H1 (cell line): Measurements from ENCODE around the gene SGMS1. TPM values are rescaled to one million over a fixed set of nuclear protein-coding genes. Genes with fewer than 3 reads are reported as not detected.

Experiments
- CTCF ChIA-PET: fragments of 300-600 bp; sonication (Branson Sonifier 250); formaldehyde crosslinking; loops from one replicate; lab custom pipeline; 2021; ENCODE audit not compliant: partially characterized antibody; lab: Charles Lee
- POLR2A ChIA-PET: fragments of 300-600 bp; sonication (Branson Sonifier 250); formaldehyde crosslinking; loops from one replicate; lab custom pipeline; 2021; ENCODE audit warnings: inconsistent platforms; ENCODE audit not compliant: partially characterized antibody; lab: Charles Lee
- DNase-seq, 2 experiments: peaks; one replicate each; pipeline versions ENCODE4 v3.0.0 to v3.0.0-alpha.2; 2010 to 2022; ENCODE audit warnings: low spot score in 2 of 2, low read depth in 1 of 2, mixed read lengths in 1 of 2
- FAIRE-seq: peaks from 2 replicates; lab custom pipeline; 2011; peaks lifted over from hg19 to GRCh38; lab: Jason Lieb, UNC
- H2AFZ ChIP-seq: 2 replicates; pipeline ENCODE4 v1.8.1; 2012; ENCODE audit warnings: low read length, inconsistent platforms
- H2AK5ac ChIP-seq: 2 replicates; pipeline ENCODE4 v1.6.1; 2013; ENCODE audit warnings: low read depth, low read length
- H2BK120ac ChIP-seq: replicated peaks from 2 replicates; pipeline ENCODE3; 2013; ENCODE audit warnings: low read depth, low read length, inconsistent platforms
- H2BK12ac ChIP-seq: 2 replicates; pipeline ENCODE4 v1.6.1; 2013; ENCODE audit warnings: low read depth, low read length
- H2BK15ac ChIP-seq: 2 replicates; pipeline ENCODE4 v1.6.1; 2013; ENCODE audit warnings: low read length
- H2BK20ac ChIP-seq: 2 replicates; pipeline ENCODE4 v1.6.1; 2013; ENCODE audit warnings: low read length
- H2BK5ac ChIP-seq: 2 replicates; pipeline ENCODE4 v1.6.1; 2013; ENCODE audit warnings: low read depth, low read length
- H3K14ac ChIP-seq: 2 replicates; pipeline ENCODE4 v1.6.1; 2013; ENCODE audit warnings: inconsistent platforms; ENCODE audit not compliant: insufficient read length
- H3K18ac ChIP-seq: 2 replicates; pipeline ENCODE4 v1.6.1; 2013; ENCODE audit warnings: low read length; ENCODE audit errors: extremely low read depth
- H3K23ac ChIP-seq: 2 replicates; pipeline ENCODE4 v1.6.1; 2013; ENCODE audit warnings: inconsistent platforms; ENCODE audit not compliant: insufficient read length
- H3K23me2 ChIP-seq: 2 replicates; pipeline ENCODE4 v1.6.1; 2013; ENCODE audit warnings: low read depth, low read length
- H3K27ac ChIP-seq: 2 replicates; pipeline ENCODE4 v1.6.1; 2011; ENCODE audit warnings: low read depth, low read length, inconsistent platforms
- H3K27me3 ChIP-seq, 4 experiments: replicated peaks in 1 of 4; 1 replicate in 1 of 4; 2 replicates in 3 of 4; pipeline versions ENCODE4 v1.6.1 to v1.8.1; 2011 to 2013; ENCODE audit warnings: low read length in 3 of 4, mild to moderate bottlenecking in 3 of 4, inconsistent platforms in 2 of 4, mixed read lengths in 2 of 4, moderate library complexity in 1 of 4; ENCODE audit not compliant: control insufficient read depth in 3 of 4, insufficient read depth in 3 of 4; ENCODE audit errors: extremely low read depth in 1 of 4
- H3K36me3 ChIP-seq, 4 experiments: 2 replicates each; pipeline versions ENCODE4 v1.6.1 to v1.8.1; 2011 to 2013; ENCODE audit warnings: mild to moderate bottlenecking in 4 of 4, low read length in 3 of 4, moderate library complexity in 2 of 4, control low read depth in 1 of 4, inconsistent platforms in 1 of 4; ENCODE audit not compliant: insufficient read depth in 4 of 4, control insufficient read depth in 2 of 4
- H3K4ac ChIP-seq: replicated peaks from 2 replicates; pipeline ENCODE3; 2013; ENCODE audit warnings: low read length, low read depth, mixed read lengths, inconsistent platforms; ENCODE audit not compliant: insufficient read length
- H3K4me1 ChIP-seq, 4 experiments: replicated peaks in 1 of 4; 1 replicate in 1 of 4; 2 replicates in 3 of 4; pipeline versions ENCODE4 v1.6.1 to v1.8.1; 2011 to 2013; ENCODE audit warnings: low read length in 3 of 4, inconsistent platforms in 2 of 4, mixed read lengths in 1 of 4; ENCODE audit not compliant: insufficient read depth in 4 of 4, control insufficient read depth in 3 of 4
- H3K4me2 ChIP-seq, 2 experiments: 2 replicates each; pipeline versions ENCODE4 v1.6.1 to v1.8.1; 2011 to 2013; ENCODE audit warnings: low read depth in 2 of 2, low read length in 2 of 2, control low read depth in 1 of 2, inconsistent platforms in 1 of 2, mild to moderate bottlenecking in 1 of 2; ENCODE audit not compliant: insufficient read depth in 1 of 2
- H3K4me3 ChIP-seq, 4 experiments: fragments of 200-600, 300-600 bp in 1 of 4; sonication (generic), shearing (Covaris generic), sonication (Bioruptor Twin) in 1 of 4; 2 replicates each; pipeline versions ENCODE4 v1.5.1 to v1.8.1; 2011 to 2016; ENCODE audit warnings: low read length in 4 of 4, low read depth in 3 of 4, control low read depth in 2 of 4, inconsistent platforms in 2 of 4, mild to moderate bottlenecking in 2 of 4, mixed read lengths in 1 of 4, moderate library complexity in 1 of 4; ENCODE audit not compliant: insufficient read depth in 2 of 4; ENCODE audit errors: extremely low read depth in 1 of 4
- H3K56ac ChIP-seq: replicated peaks from 2 replicates; pipeline ENCODE3; 2013; ENCODE audit warnings: low read depth, mild to moderate bottlenecking, mixed read lengths, low read length, inconsistent platforms; ENCODE audit not compliant: insufficient read length
- H3K79me1 ChIP-seq: 2 replicates; pipeline ENCODE4 v1.6.1; 2013; ENCODE audit warnings: low read depth, low read length, control low read depth
- H3K79me2 ChIP-seq, 2 experiments: 2 replicates each; pipeline versions ENCODE4 v1.6.1 to v1.8.1; 2012 to 2013; ENCODE audit warnings: low read length in 2 of 2, mild to moderate bottlenecking in 2 of 2, inconsistent platforms in 1 of 2; ENCODE audit not compliant: insufficient read depth in 2 of 2, control insufficient read depth in 1 of 2
- H3K9ac ChIP-seq, 4 experiments: replicated peaks in 1 of 4; 1 replicate in 1 of 4; 2 replicates in 3 of 4; pipeline versions ENCODE4 v1.6.1 to v1.8.1; 2011 to 2013; ENCODE audit warnings: low read depth in 3 of 4, low read length in 3 of 4, control low read depth in 2 of 4, mild to moderate bottlenecking in 2 of 4, moderate library complexity in 2 of 4, inconsistent platforms in 1 of 4; ENCODE audit errors: extremely low read depth in 1 of 4
- H3K9me3 ChIP-seq, 2 experiments: 2 replicates each; pipeline versions ENCODE4 v1.6.1 to v1.8.1; 2012 to 2013; ENCODE audit warnings: mild to moderate bottlenecking in 2 of 2, moderate library complexity in 2 of 2, control low read depth in 1 of 2, inconsistent platforms in 1 of 2, low read depth in 1 of 2, low read length in 1 of 2, mixed read lengths in 1 of 2; ENCODE audit not compliant: insufficient read depth in 2 of 2
- H4K20me1 ChIP-seq, 2 experiments: replicated peaks in 1 of 2; 2 replicates each; pipeline versions ENCODE3 to v1.8.1; 2011 to 2013; ENCODE audit warnings: inconsistent platforms in 2 of 2, low read length in 2 of 2, mild to moderate bottlenecking in 1 of 2; ENCODE audit not compliant: insufficient read depth in 2 of 2, control insufficient read depth in 1 of 2
- H4K5ac ChIP-seq: 2 replicates; pipeline ENCODE4 v1.6.1; 2013; ENCODE audit warnings: low read length, low read depth, mixed read lengths, inconsistent platforms; ENCODE audit not compliant: insufficient read length
- H4K8ac ChIP-seq: 2 replicates; pipeline ENCODE4 v1.8.0; 2013; ENCODE audit warnings: mild to moderate bottlenecking, moderate library complexity, low read length, inconsistent platforms; ENCODE audit not compliant: insufficient read depth; ENCODE audit errors: extremely low read depth
- H4K91ac ChIP-seq: replicated peaks from 2 replicates; pipeline ENCODE3; 2013; ENCODE audit warnings: low read length, mixed read lengths, inconsistent platforms; ENCODE audit not compliant: insufficient read length
- BCL11A ChIP-seq, 2 experiments: IDR thresholded peaks; one replicate each; pipeline ENCODE4 v1.6.1; 2011; ENCODE audit warnings: low read depth in 2 of 2, low read length in 2 of 2, mild to moderate bottlenecking in 2 of 2
- HDAC6 ChIP-seq: IDR thresholded peaks from one replicate; pipeline ENCODE4 v1.7.1; 2012; ENCODE audit warnings: low read depth, mild to moderate bottlenecking, inconsistent platforms, low read length, moderate library complexity
- RAD21 ChIP-seq, 2 experiments: IDR thresholded peaks in 1 of 2; conservative IDR thresholded peaks in 1 of 2; 2 replicates each; pipeline ENCODE4 v1.6.1; 2011; ENCODE audit warnings: low read depth in 2 of 2, low read length in 2 of 2, improper control_type of control experiment in 1 of 2, inconsistent platforms in 1 of 2, mild to moderate bottlenecking in 1 of 2, moderate library complexity in 1 of 2
- SIN3A ChIP-seq, 2 experiments: IDR thresholded peaks in 1 of 2; conservative IDR thresholded peaks in 1 of 2; 2 replicates each; pipeline ENCODE4 v1.6.1; 2011 to 2012; ENCODE audit warnings: low read length in 2 of 2, improper control_type of control experiment in 1 of 2, low read depth in 1 of 2, mild to moderate bottlenecking in 1 of 2
- WGBS, 2 experiments: shearing (Covaris generic) in 1 of 2; methylation state at CpG; one replicate each; pipeline versions ENCODE4 v1.1.6 to v1.1.7; 2013 to 2015; ENCODE audit warnings: low lambda C conversion rate in 2 of 2, mixed read lengths in 2 of 2, inconsistent platforms in 1 of 2, low coverage in 1 of 2, missing lambda C conversion rate in 1 of 2; ENCODE audit not compliant: insufficient replicate concordance in 2 of 2, insufficient coverage in 1 of 2, insufficient read length in 1 of 2; ENCODE audit errors: extremely low coverage in 1 of 2, missing lambda C conversion rate in 1 of 2; 5-methylcytosine and 5-hydroxymethylcytosine counted together
- polyA plus RNA-seq, 7 experiments: library from polyadenylated mRNA; depleted of rRNA in 3 of 7; stranded (reverse) in 5 of 7; unstranded in 2 of 7; fragments of >200 nt in 5 of 7; fragments of 200-250 nt in 2 of 7; gene quantifications; 1 replicate in 5 of 7; 2 replicates in 1 of 7; 4 replicates in 1 of 7; pipeline versions ENCODE4 v1.2.1 to v1.2.3, GENCODE V29; 2011 to 2013; ENCODE audit warnings: missing spikeins in 2 of 7, mixed read lengths in 2 of 7
- total RNA-seq: library from RNA; stranded (reverse); fragmentation: NEBNext Ultra II Directional; extraction: Animal tissue kit (Norgen Biotek cat#: 25700); gene quantifications from 2 replicates; pipeline ENCODE4 v1.2.1, GENCODE V29; 2021

The SGMS1 gene
- total and polyA plus RNA-seq, 2 of the 8 experiments (the other 6 are each of a cell fraction or from before 2014, with no cell fraction given) = 6.0 to 15.6 TPM

GRCh38 chr10:50512214-50512595 is 111.6 kb downstream of the SGMS1 start:
- no peaks in the 10 kb centered on the region for H4K20me1 ChIP-seq
- POLR2A ChIA-PET = interaction anchor here (1.0 kb wide), 1 partner anchor 13 kb away, joined by 3 read pairs; no protein-coding TSS in a partner anchor
- H3K9me3 ChIP-seq = no peaks in the 10 kb centered on the region
- H2BK15ac ChIP-seq = no peak overlapping the region
- H3K27me3 ChIP-seq = no peaks in the 10 kb centered on the region
- no peak overlapping the region for H3K18ac ChIP-seq
- no peak overlapping the region for H2AFZ ChIP-seq
- H3K14ac ChIP-seq = no peak overlapping the region
- H3K23ac ChIP-seq = no peak overlapping the region
- no peaks in the 10 kb centered on the region for H3K23me2 ChIP-seq
- no peak overlapping the region for H3K9ac ChIP-seq
- no peak overlapping the region for H3K4ac ChIP-seq
- no peak overlapping the region for H2BK20ac ChIP-seq
- H3K79me1 ChIP-seq = no peaks in the 10 kb centered on the region; the same call in 1 of the 2 replicates
- H3K4me1 ChIP-seq = peaks cover 0 to 8% (median 4%) of the 10 kb centered on the region in 4 experiments; a peak in 4 of 7 replicates
- no peak overlapping the region for H4K5ac ChIP-seq
- no peak overlapping the region for H4K8ac ChIP-seq
- 92% methylated on average over 1 of the region's 1 CpG; no CpG with 5 or more reads in 1 of the 2 experiments for WGBS, 2 experiments
- no peak overlapping the region for H2AK5ac ChIP-seq
- no peak overlapping the region for H3K4me3 ChIP-seq
- H2BK12ac ChIP-seq = no peak overlapping the region
- H3K79me2 ChIP-seq = 0 out of 4 replicates have a peak, but pooled peaks cover 0 to 3% of the 10 kb centered on the region in 2 experiments
- no peak overlapping the region for H2BK120ac ChIP-seq
- no peak overlapping the region for H2BK5ac ChIP-seq
- no peak overlapping the region for H4K91ac ChIP-seq
- H3K56ac ChIP-seq = no peak overlapping the region
- H3K27ac ChIP-seq = no peak overlapping the region
- H3K36me3 ChIP-seq = no peaks in the 10 kb centered on the region
- CTCF ChIA-PET = interaction anchor here (0.7 to 1.4 kb wide), 4 partner anchors 8 to 64 kb away, joined by 3 to 4 read pairs (median 4); no protein-coding TSS in a partner anchor
- FAIRE-seq (no peak), DNase-seq (no peak)
- TF ChIP-seq SIN3A (conservative IDR thresholded peaks at IDR 0.05 in 1 of 2, IDR thresholded peaks at IDR 0.05 in 1 of 2; ENCODE audit: low read depth in 1 of 2, low read length in 2 of 2) (no peak), RAD21 (IDR thresholded peaks at IDR 0.05 in 1 of 2, conservative IDR thresholded peaks at IDR 0.05 in 1 of 2; ENCODE audit: low read depth in 2 of 2, low read length in 2 of 2) (no peak), BCL11A (IDR thresholded peaks at IDR 0.05; ENCODE audit: low read depth in 2 of 2, low read length in 2 of 2) (no peak), HDAC6 (no peak)
- H3K4me2 ChIP-seq = no peak overlapping the region
